Glomerular visceral epithelial cell (primary cell): ENCODE measurements around the gene NKX3-2.
A peak's percentile ranks its signal among the peaks of the same experiment; 100 is the strongest.

Experiments
- DNase-seq: peaks from one replicate; pipeline ENCODE4 v3.0.0-alpha.2; 2016; ENCODE audit errors: extremely low spot score

Gene NKX3-2

DNA sequence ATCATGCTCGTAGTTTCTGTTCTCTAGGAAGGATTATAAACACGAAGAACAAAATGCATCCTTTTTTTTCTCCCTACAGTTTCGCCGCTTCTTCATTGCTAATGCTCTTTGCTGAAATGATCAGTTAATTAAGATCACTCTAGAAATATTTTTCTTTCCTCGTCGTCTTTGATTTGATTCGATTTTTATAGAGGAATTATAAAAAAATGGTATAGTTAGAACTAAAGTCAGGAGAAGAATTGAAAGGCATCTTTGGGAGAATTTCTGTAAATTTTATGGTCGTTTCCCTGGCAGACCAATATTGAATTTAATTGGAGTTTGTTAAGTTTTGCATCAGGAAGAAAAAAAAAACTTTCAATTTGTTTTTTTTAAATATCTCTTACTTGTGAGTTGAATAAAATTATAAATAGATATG, 1.1 kb upstream of the NKX3-2 start:
- no peak for DNase-seq

DNA sequence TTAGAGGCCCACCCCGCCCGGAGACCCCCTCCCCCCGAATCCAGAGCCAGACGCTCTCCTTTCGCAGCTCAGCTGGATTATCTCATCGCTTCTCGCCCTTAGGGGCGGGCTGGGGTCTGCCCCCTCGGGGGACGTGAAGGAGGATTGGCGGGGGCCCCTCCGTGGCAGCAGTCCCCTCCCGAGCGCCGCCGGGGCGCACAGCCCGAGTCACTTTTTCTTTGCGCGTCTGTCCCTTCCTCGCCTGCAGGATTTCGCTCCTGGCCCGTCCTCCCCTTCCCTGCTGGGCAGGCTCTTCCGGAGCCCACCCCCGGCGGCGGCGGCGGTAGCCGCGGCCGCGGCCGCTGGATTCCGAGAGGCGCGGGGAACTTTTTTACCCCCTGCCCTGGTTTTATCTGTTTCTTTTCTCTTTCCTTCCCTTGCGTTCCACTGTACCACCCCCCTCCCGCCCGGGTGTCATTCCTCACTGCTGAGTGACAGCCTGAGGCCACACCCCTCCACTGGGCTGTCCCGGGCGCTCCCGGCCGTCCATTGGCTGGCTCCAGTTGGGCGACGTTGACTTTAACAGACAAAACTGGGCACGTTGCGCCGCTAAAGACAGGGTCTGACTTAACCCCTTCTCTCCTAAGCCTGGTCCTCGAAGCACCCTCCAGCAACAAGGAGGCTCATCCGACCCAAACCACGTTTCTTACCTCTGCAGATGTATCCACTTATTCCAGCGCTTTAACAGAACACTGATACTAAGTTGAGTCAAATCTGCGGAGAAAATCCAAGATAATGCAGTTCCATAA, 492 bp upstream of the NKX3-2 start:
- DNase-seq = peak; percentile 77

- DNase-seq = no peak
Measured at GRCh38 chr4:13543032-13543838, 1.1 kb downstream of the NKX3-2 start.

- DNase-seq = no peak
Measured at GRCh38 chr4:13542577-13543031, 1.7 kb downstream of the NKX3-2 start.

DNA sequence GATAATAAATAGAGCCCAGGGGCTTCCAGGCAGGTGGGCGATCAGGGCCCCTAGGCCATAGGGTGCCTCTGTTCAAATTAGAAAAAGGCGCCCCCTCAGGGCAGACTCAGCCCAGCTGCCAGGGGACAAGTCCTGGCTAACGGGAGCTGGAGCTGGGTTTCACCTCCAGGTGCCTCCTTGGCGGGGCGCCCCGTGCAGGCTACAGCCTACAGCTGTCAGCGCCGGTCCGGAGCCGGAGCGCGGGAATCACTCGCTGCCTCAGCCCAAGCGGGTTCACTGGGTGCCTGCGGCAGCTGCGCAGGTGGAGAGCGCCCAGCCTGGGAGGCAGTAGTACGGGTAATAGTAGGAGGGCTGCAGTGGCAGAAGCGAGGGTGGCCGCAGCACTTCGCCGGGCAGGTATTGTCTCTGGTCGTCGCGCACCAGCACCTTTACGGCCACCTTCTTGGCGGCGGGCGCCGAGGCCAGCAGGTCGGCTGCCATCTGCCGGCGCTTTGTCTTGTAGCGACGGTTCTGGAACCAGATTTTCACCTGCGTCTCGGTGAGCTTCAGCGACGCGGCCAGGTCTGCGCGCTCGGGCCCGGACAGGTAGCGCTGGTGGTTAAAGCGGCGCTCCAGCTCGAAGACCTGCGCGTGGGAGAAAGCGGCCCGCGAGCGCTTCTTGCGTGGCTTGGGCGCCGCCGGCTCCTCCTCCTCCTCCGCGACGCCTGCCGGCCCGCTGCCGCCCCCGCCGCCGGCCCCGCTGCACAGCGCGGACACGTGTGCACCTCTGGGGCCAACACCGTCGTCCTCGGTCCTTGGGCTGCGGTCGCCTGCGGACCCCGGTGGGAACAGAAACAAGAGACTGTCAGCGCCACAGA, 2.4 kb downstream of the NKX3-2 start:
- DNase-seq = peak; percentile 31

GRCh38 chr4:13541176-13541604, 3.1 kb downstream of the NKX3-2 start:
- DNase-seq = no peak

DNA sequence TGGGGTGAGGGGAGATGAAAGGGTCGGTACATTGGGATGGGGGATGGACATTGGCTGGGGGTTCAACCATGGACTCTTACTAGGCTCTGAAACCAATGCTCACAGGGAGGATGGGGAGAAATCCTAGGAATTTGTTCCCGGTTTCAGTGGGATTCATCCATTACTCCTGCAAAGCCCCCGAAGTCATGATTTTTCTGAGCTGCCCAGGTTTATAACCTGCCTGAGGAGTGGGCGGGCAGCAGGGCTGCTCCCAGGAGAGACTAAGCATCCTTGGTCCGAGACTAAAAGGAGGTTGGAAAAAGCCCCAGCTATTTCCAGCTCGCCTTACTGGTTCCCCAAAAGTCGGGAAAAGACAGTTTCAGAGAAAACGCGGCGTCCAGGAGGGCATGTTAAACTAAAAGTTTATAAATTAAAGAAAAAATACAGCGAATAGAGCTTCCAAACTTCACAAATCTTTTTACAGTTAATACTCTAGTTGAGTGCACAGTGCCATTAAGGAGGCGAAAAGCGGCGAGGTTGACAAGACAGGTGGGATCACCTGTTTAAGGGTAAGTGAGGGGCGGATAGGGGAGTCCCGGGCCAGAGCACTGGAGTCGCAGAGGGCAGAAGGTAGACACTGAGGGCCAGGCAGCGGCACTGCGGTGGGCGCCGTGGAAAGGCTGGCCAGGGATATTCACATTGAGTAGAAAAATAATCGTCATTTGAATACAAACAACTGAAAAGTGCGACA, 3.7 kb downstream of the NKX3-2 start:
- no peak for DNase-seq

DNA sequence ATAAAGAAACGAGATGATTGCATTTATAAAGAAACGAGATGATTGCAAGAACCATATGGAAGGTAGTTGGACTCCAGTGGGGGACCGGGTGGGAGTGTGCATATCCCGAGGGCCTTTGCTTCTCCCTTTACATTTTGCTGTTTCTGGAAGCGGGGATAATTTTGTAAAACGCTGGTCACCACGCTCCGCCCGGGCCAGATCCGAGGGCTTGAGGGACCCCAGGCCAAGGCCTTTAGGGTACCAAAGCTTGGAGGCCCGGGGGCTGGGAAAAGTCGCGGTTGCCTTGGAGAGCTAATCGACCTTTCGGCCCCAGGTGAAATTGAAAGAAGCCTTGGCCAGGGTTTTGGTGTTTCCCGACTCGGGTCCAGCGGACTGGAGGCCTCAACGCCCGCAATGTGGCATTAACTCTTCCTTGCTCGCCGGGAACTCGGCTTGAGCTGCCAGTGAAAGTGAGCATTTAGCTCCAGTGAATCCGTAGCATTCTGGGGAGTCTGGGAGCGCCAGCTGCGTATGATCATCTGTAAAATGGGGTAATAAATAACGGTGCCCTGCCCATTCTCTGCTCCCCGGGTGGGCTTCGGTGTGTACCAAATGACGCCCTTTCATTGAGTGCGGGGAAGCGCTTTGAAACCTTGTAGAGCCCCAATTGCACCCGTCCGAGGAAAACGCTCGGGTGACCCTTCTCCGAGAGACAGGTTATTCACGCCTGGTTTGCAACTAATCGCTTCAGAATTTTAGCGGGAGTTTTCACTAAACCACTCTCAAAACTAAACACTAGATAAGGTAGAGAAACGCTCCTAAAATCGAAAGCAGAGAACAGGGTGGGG, 4.5 kb downstream of the NKX3-2 start:
- DNase-seq = no peak

GRCh38 chr4:13539047-13539618, 5.2 kb downstream of the NKX3-2 start:
- no peak for DNase-seq

- DNase-seq = no peak
Measured at GRCh38 chr4:13538427-13538973, 5.8 kb downstream of the NKX3-2 start.

DNA sequence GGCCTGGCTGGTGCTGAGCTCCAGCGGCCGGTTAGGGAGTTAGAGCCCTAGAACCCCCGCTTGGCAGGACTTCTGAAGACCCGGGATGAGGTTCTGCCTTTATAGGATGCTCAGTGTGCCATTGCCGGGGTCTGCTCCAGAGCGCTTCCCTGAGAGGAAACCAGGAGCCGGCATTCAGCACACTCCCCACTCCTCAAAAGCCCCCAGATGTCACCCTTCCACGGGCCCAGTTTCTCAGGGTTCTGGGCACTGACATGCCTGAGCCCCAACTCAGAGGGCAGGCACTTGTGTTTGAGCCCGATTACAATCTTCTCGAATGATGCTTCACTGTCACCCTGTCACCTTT, 6.5 kb downstream of the NKX3-2 start:
- no peak for DNase-seq

DNA sequence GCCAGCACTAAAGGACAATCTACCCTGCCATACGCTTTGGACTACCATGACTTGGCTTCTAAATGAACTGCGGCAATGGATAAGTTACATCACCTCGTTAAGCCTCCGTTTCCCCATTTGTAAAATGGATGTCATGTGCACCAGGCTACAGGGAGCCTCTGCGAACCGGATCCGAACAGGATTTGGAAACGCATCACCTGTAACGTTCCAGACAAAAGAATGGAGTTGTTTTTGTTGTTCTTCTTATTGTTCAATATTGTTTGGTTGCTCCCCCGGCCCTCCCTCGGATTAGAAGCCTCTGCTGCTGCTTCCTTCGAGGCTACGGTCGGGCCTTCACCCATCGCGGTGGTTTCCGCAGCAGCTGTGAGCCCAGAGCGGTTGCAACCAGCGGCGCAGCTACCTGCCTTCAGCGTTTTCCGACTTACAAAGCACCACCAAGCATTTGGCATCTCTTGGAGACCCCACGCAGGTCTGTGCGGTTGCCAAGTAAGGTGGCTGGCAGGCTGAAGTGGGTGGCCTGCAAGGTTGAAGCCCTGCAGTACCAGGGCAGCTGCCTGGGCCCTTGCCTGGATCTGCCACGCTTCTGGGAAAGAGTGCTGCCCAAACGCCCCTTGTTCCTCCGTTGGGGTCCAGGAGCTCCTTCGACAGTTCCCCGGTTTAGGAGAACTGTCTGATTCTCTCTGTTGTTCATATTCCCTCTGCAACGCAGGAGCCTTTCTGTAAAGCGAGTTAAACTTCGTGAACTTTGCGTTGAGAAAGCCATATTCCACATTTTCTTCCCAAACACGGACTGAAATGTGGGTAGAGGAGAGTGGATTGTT, 7.1 kb downstream of the NKX3-2 start:
- DNase-seq = no peak

GRCh38 chr4:13536607-13537006, 7.7 kb downstream of the NKX3-2 start:
- DNase-seq = no peak

DNA sequence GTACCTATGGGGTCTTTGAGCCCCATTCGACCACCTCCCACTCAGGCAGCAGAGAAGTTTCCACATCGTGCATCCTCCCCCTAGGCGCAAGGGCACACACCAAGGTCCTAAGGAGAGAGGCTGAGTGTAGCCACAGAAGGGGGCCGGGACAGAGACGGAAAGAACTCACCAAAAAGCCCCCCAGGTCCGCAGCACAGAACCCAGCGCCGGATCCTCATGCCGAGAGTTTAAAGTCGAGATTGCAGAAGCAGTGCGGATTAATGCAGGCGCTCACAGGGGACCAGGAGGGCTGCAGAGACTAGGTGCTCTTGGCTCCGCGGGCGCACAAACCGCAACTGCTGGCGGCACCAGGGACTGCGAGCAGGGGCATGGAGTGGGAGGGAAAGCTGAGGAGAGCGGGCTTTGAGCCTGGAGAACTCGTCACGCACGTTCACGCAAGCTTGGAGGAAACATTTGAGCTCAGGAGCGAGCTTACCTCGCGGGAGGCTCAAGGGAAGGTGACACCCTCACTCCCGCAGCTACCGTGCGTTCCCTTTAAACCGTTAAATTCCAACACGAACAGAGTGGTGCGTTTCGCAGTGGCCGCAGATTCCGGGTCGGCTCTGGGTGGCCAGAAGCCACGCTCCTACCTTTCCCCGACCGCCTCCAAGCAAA, 8.5 kb downstream of the NKX3-2 start:
- DNase-seq = no peak

DNA sequence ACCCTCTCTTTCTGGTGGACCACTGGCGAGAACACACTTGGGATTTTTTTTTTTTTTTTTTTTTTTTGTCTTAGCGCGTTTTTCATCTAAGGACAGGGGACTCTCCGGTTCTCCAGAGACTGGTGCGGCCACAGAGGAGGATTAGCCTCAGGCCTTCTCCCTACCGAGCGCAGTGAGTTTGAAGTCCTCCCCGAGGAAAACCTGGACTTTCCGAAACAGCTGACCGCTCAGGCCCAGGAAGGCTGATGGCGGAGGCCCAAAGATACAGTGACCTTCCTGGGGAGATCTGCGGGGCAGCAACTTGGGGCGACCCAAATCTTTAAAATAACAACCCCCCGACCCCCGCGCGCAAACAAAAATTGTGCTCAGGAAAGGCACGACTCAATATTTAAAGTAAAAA, 9.2 kb downstream of the NKX3-2 start:
- DNase-seq = no peak

DNA sequence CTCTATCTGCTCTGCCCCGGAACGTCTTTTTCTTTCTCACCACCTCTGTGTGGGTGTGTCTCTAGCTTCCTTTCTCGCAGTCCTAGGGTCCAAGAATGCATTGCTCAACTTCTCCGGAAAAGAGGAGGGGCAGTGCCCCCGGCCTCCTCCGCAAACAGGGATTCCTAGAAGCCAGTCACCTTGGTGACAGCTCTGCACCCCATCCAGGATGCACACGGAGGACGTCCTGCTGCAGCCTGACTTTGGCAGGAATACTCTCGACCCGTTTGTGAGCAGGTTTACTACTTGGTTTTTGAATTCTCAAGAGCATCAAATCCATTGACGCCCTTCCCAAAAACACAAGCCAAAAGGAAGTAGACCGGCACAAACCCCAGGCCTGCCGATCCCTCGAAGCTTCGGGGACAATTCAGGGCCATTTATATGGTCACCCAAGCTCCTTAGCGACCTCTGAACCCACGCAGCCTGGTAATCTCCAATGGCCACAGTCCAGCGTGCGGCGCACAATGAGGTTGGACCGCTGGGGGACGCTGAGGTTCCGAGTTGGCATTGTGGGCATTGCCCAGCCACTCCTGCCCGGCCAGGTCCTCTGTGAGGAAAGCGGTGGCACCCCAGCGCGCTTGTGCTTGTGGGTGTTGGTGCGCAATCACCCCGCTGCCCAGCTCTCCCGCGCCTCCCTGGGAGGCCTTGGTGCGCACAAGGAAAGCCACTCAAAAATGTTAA, 9.8 kb downstream of the NKX3-2 start:
- no peak for DNase-seq

DNA sequence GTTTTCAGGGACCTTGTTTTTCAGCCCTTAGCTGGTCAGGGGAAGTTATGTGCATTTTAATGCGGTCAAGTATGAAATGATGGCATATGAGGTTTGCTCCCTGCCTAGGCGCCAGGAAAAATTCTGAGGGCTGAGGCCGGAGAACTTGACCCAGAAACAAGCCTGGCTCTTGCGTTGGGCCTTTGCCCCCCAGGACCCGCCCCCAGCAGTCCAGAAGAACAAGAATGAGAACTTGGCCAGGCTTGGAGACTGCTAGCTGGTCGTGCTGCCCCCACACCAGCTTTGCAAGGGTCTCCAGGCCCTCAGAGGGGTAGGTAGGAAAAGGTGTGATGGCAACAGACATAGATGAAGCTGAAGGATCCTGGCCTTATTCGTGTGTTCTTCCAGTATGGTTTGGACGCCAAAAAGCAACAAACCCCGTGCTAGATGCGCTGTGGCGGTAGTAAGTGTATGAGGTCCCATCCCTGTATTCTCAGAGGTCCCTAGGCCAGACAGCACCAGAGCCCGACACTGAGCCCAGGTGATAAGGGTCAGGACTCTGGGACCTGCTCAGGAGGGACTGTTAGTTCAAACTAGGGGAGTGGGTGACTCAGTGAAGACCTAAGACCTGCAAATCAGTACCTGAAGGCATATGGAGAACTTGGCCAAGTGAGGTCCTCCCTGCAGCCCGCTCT, 10.5 kb downstream of the NKX3-2 start:
- no peak for DNase-seq
